Adrenal gland (tissue), 5 donors: ENCODE measurements around the gene CSRP1.

Source experiments
- POLR2A ChIP-seq, 2 donors: fragments of 450-650 bp; IDR thresholded peaks; one replicate each; pipeline ENCODE4 v1.6.1; 2017; ENCODE audit warnings: antibody characterized with exemption in 2 of 2, mild to moderate bottlenecking in 2 of 2, moderate library complexity in 1 of 2
- TF ChIP-seq, protein P1 (sequence below), 6 experiments: fragments of 450-650 bp in 4 of 6; fragments of 200-600 bp in 2 of 6; sonication (generic) in 1 of 6; IDR thresholded peaks; 1 replicate in 5 of 6; 2 replicates in 1 of 6; pipeline versions ENCODE4 v1.5.1 to v1.8.0; 2016 to 2021; ENCODE audit warnings: antibody characterized with exemption in 6 of 6, mild to moderate bottlenecking in 2 of 6, moderate library complexity in 1 of 6
- donor health status: DM: no; HTN: no; CAD: no.

DNA sequence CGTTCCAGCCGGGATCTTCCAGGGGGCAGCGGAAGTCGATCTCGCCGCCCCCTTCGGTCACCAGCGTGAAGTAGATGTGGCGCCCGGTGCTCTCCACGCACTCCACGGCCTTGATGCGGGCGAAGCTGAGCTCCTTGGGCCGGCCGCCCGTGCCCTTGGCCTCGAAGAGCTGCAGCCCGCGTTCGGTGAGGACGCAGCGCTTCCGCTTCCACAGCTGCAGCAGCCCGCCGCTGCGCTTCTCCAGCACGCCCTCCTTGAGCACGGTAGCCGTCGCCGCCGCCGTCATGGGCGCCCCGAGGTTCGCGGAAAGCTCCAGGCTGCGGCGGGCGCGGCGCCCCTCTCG, 38.5 kb downstream of the CSRP1 start:
- TF ChIP-seq, protein P1, sequence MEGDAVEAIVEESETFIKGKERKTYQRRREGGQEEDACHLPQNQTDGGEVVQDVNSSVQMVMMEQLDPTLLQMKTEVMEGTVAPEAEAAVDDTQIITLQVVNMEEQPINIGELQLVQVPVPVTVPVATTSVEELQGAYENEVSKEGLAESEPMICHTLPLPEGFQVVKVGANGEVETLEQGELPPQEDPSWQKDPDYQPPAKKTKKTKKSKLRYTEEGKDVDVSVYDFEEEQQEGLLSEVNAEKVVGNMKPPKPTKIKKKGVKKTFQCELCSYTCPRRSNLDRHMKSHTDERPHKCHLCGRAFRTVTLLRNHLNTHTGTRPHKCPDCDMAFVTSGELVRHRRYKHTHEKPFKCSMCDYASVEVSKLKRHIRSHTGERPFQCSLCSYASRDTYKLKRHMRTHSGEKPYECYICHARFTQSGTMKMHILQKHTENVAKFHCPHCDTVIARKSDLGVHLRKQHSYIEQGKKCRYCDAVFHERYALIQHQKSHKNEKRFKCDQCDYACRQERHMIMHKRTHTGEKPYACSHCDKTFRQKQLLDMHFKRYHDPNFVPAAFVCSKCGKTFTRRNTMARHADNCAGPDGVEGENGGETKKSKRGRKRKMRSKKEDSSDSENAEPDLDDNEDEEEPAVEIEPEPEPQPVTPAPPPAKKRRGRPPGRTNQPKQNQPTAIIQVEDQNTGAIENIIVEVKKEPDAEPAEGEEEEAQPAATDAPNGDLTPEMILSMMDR (IDR thresholded peaks at IDR 0.05) = peak in 1 of 6 experiments; percentile 1
- TF ChIP-seq POLR2A (IDR thresholded peaks at IDR 0.05) = no peak
